Astrocyte (in vitro differentiated cells and primary cell): ENCODE measurements around the gene COL18A1.

Source experiments
- EZH2 ChIP-seq: IDR thresholded peaks from 2 replicates; pipeline ENCODE4 v1.6.1; 2012; ENCODE audit warnings: mild to moderate bottlenecking, low read length, inconsistent platforms; ENCODE audit not compliant: insufficient read depth
- TF ChIP-seq, protein P1 (sequence below): IDR thresholded peaks from 2 replicates; pipeline ENCODE4 v1.5.1; 2011; ENCODE audit warnings: low read depth, mild to moderate bottlenecking, inconsistent platforms, low read length, moderate library complexity; ENCODE audit not compliant: insufficient read depth

DNA sequence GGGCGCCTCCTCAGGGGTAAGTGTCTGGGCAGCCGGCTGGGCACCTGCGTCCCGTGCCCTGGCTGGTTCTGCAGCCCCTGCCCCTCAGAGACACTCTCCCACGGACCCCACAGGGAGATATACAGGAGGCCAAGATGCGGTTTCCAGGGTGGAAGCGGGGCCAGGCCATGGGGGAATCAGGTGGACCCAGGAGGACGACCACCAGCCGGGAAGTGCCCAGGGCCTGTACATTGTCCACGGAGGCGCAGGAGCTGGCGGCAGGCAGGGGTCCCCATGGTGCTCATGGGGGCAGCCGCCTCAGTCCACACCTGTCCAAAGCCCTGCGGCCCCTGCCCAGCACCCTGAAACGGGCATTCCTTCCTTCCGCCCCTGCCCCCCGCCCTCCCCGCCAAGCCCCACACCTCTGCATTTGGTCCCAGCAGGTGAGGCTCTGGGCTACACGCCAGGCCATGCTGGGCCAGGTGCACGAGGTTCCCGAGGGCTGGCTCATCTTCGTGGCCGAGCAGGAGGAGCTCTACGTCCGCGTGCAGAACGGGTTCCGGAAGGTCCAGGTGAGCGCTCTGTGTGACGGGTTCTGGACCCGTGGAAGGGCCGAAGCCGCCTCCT lies 100.6 kb downstream of the COL18A1 start:
- TF ChIP-seq, protein P1, sequence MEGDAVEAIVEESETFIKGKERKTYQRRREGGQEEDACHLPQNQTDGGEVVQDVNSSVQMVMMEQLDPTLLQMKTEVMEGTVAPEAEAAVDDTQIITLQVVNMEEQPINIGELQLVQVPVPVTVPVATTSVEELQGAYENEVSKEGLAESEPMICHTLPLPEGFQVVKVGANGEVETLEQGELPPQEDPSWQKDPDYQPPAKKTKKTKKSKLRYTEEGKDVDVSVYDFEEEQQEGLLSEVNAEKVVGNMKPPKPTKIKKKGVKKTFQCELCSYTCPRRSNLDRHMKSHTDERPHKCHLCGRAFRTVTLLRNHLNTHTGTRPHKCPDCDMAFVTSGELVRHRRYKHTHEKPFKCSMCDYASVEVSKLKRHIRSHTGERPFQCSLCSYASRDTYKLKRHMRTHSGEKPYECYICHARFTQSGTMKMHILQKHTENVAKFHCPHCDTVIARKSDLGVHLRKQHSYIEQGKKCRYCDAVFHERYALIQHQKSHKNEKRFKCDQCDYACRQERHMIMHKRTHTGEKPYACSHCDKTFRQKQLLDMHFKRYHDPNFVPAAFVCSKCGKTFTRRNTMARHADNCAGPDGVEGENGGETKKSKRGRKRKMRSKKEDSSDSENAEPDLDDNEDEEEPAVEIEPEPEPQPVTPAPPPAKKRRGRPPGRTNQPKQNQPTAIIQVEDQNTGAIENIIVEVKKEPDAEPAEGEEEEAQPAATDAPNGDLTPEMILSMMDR: no peak
- no peak for TF ChIP-seq EZH2
